WTC11 (cell line): ENCODE measurements around the gene FBXO36. TPM values are rescaled to one million over a fixed set of nuclear protein-coding genes. Genes with fewer than 3 reads are reported as not detected.
"Not testable (repeated sequence)": the region's sequence is repeated elsewhere in the genome, so short reads cannot be mapped to it uniquely, and the experiment has no call there.

ENCODE experiments used
- ATAC-seq: fragments of 200-7000 bp; cut with Tn5 transposase; 2 replicates; pipeline ENCODE4 v1.10.0; 2021; ENCODE audit warnings: mild to moderate bottlenecking, moderate library complexity
- CTCF ChIA-PET: fragments of 300-600 bp; sonication (Branson Sonifier 250); formaldehyde crosslinking; loops from one replicate; lab custom pipeline; 2021; ENCODE audit warnings: antibody characterized with exemption; lab: Charles Lee
- POLR2A ChIA-PET: fragments of 350-600 bp; sonication (Branson Sonifier 250); formaldehyde crosslinking; loops from one replicate; lab custom pipeline; 2021; ENCODE audit warnings: antibody characterized with exemption; lab: Charles Lee
- DNase-seq: peaks from one replicate; pipeline ENCODE4 v3.0.0; 2021; ENCODE audit warnings: low spot score
- H3K27ac Mint-ChIP-seq: 2 replicates; pipeline ENCODE4 v1.8.0; 2021; ENCODE audit warnings: mixed read lengths
- H3K27me3 Mint-ChIP-seq: 2 replicates; pipeline ENCODE4 v1.8.0; 2021; ENCODE audit warnings: low read depth, mild to moderate bottlenecking, moderate library complexity, mixed read lengths
- H3K36me3 Mint-ChIP-seq: 2 replicates; pipeline ENCODE4 v1.8.0; 2021; ENCODE audit warnings: mixed read lengths
- H3K4me1 Mint-ChIP-seq: 2 replicates; pipeline ENCODE4 v1.8.0; 2022; ENCODE audit warnings: mixed read lengths
- H3K4me3 Mint-ChIP-seq: 2 replicates; pipeline ENCODE4 v1.8.0; 2021; ENCODE audit warnings: mild to moderate bottlenecking, moderate library complexity, mixed read lengths
- H3K9me3 Mint-ChIP-seq: 2 replicates; pipeline ENCODE4 v1.8.0; 2021; ENCODE audit warnings: mixed read lengths
- CREM ChIP-seq: sonication (generic); formaldehyde crosslinking; IDR thresholded peaks from 2 replicates; pipeline ENCODE4 v1.8.1; 2022; ENCODE audit warnings: mild to moderate bottlenecking, missing genetic modification reagents, moderate library complexity
- FOXJ3 ChIP-seq: sonication (generic); formaldehyde crosslinking; IDR thresholded peaks from 2 replicates; pipeline ENCODE4 v1.9.0; 2021; ENCODE audit warnings: missing genetic modification reagents, mild to moderate bottlenecking, borderline replicate concordance
- NR2C2 ChIP-seq: sonication (generic); formaldehyde crosslinking; IDR thresholded peaks from 2 replicates; pipeline ENCODE4 v1.8.0; 2022; ENCODE audit warnings: mild to moderate bottlenecking, missing genetic modification reagents
- RORB ChIP-seq: fragments of 250-450 bp; sonication (Bioruptor Pico); IDR thresholded peaks from 2 replicates; pipeline ENCODE4 v1.9.0; 2021; ENCODE audit warnings: mild to moderate bottlenecking
- SMAD3 ChIP-seq: sonication (generic); formaldehyde crosslinking; IDR thresholded peaks from 2 replicates; pipeline ENCODE4 v1.8.0; 2022; ENCODE audit warnings: missing genetic modification reagents, mild to moderate bottlenecking, borderline replicate concordance
- SP1 ChIP-seq: sonication (generic); formaldehyde crosslinking; conservative IDR thresholded peaks from 2 replicates; pipeline ENCODE4 v1.8.1; 2022; ENCODE audit warnings: missing genetic modification reagents
- TCF7 ChIP-seq: sonication (generic); formaldehyde crosslinking; IDR thresholded peaks from 2 replicates; pipeline ENCODE4 v1.8.0; 2022; ENCODE audit warnings: mild to moderate bottlenecking, low read depth, missing genetic modification reagents, moderate library complexity
- total RNA-seq: library from RNA; stranded (reverse); gene quantifications from 3 replicates; pipeline ENCODE4 v1.2.3, GENCODE V29; 2021
- TF ChIP-seq, protein P1 (sequence below): sonication (generic); formaldehyde crosslinking; IDR thresholded peaks from 2 replicates; pipeline ENCODE4 v1.8.1; 2022; ENCODE audit warnings: mild to moderate bottlenecking, moderate library complexity, missing genetic modification reagents
- TF ChIP-seq, protein P2 (sequence below): sonication (generic); formaldehyde crosslinking; IDR thresholded peaks from 2 replicates; pipeline ENCODE4 v1.8.0; 2022; ENCODE audit warnings: mild to moderate bottlenecking, missing genetic modification reagents
- TF ChIP-seq, protein P3 (sequence below): sonication (generic); formaldehyde crosslinking; IDR thresholded peaks from 2 replicates; pipeline ENCODE4 v1.8.0; 2023; ENCODE audit warnings: mild to moderate bottlenecking, missing genetic modification reagents
- TF ChIP-seq, protein P4 (sequence below): fragments of 250-450 bp; sonication (Bioruptor Pico); conservative IDR thresholded peaks from 2 replicates; pipeline ENCODE4 v1.9.0; 2021; ENCODE audit warnings: mild to moderate bottlenecking
- TF ChIP-seq, protein P5 (sequence below): sonication (generic); formaldehyde crosslinking; IDR thresholded peaks from 2 replicates; pipeline ENCODE4 v1.8.1; 2023; ENCODE audit warnings: mild to moderate bottlenecking, missing genetic modification reagents, borderline replicate concordance

The FBXO36 gene
- total RNA-seq, 1 experiment from 2014 or later = 5.3 TPM

DNA sequence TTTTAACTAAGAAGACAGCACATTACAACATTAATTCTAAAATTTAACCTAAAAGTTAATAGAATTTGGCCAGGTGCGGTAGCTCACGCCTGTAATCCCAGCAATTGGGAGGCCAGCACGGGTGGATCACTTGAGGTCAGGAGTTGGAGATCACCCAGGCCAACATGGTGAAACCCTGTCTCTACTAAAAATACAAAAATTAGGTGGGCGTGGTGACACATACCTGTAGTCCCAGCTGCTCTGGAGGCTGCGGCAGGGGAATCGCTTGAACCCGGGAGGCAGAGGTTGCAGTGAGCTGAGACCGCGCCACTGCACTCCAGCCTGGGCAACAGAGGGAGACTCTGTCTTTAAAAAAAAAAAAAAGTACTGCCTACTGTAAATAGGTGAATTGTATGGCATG, 21.8 kb upstream of the FBXO36 start:
- CTCF ChIA-PET = interaction anchor here (1.9 kb wide), 1 partner anchor 11 kb away, joined by 8 read pairs; no protein-coding TSS in a partner anchor
- H3K36me3 Mint-ChIP-seq, POLR2A ChIA-PET, H3K4me3 Mint-ChIP-seq, DNase-seq, ATAC-seq, H3K27me3 Mint-ChIP-seq, H3K27ac Mint-ChIP-seq, H3K9me3 Mint-ChIP-seq: not testable (repeated sequence)
- peaks cover 39% of the 10 kb centered on the region for H3K4me1 Mint-ChIP-seq

DNA sequence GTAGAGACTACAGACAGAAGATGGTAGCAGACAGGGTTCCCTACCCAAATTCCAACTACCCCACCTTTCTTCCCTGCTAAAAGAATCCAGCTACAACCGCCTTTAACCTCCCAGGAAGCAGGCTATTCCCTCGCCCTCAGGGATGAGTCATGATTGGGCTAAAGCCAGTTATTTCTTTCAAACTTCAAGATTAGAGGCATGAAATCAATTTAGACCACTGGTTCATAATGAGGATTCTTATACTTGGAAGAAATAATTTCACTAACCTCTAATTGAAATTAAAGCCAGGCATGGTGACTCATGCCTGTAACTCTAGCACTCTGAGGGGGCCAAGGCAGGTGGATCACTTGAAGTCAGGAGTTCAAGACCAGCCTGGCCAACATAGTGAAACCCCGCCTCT, 20.5 kb upstream of the FBXO36 start:
- H3K4me1 Mint-ChIP-seq = peaks cover 42% of the 10 kb centered on the region
- CTCF ChIA-PET = interaction anchor here (1.9 kb wide), 1 partner anchor 9 kb away, joined by 8 read pairs; no protein-coding TSS in a partner anchor
- H3K9me3 Mint-ChIP-seq = no peaks in the 10 kb centered on the region
- peaks cover 6% of the 10 kb centered on the region for H3K36me3 Mint-ChIP-seq
- peak overlapping the region; percentile 57 for H3K27ac Mint-ChIP-seq
- ATAC-seq (no peak; the same call in 1 of the 2 replicates), DNase-seq (no peak)
- no peak overlapping the region for H3K4me3 Mint-ChIP-seq
- POLR2A ChIA-PET = no interaction called here
- TF ChIP-seq NR2C2 (CRISPR knock-in tag) (no peak), CREM (CRISPR knock-in tag) (no peak), RORB (CRISPR knock-in tag) (no peak), FOXJ3 (CRISPR knock-in tag) (no peak), TCF7 (CRISPR knock-in tag) (no peak), SP1 (CRISPR knock-in tag) (no peak)
- TF ChIP-seq, protein P1, sequence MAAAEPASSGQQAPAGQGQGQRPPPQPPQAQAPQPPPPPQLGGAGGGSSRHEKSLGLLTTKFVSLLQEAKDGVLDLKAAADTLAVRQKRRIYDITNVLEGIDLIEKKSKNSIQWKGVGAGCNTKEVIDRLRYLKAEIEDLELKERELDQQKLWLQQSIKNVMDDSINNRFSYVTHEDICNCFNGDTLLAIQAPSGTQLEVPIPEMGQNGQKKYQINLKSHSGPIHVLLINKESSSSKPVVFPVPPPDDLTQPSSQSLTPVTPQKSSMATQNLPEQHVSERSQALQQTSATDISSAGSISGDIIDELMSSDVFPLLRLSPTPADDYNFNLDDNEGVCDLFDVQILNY (CRISPR knock-in tag) = no peak
- TF ChIP-seq, protein P2, sequence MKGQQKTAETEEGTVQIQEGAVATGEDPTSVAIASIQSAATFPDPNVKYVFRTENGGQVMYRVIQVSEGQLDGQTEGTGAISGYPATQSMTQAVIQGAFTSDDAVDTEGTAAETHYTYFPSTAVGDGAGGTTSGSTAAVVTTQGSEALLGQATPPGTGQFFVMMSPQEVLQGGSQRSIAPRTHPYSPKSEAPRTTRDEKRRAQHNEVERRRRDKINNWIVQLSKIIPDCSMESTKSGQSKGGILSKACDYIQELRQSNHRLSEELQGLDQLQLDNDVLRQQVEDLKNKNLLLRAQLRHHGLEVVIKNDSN = no peak
- TF ChIP-seq, protein P3, sequence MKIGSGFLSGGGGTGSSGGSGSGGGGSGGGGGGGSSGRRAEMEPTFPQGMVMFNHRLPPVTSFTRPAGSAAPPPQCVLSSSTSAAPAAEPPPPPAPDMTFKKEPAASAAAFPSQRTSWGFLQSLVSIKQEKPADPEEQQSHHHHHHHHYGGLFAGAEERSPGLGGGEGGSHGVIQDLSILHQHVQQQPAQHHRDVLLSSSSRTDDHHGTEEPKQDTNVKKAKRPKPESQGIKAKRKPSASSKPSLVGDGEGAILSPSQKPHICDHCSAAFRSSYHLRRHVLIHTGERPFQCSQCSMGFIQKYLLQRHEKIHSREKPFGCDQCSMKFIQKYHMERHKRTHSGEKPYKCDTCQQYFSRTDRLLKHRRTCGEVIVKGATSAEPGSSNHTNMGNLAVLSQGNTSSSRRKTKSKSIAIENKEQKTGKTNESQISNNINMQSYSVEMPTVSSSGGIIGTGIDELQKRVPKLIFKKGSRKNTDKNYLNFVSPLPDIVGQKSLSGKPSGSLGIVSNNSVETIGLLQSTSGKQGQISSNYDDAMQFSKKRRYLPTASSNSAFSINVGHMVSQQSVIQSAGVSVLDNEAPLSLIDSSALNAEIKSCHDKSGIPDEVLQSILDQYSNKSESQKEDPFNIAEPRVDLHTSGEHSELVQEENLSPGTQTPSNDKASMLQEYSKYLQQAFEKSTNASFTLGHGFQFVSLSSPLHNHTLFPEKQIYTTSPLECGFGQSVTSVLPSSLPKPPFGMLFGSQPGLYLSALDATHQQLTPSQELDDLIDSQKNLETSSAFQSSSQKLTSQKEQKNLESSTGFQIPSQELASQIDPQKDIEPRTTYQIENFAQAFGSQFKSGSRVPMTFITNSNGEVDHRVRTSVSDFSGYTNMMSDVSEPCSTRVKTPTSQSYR (CRISPR knock-in tag) = no peak
- no peaks in the 10 kb centered on the region for H3K27me3 Mint-ChIP-seq

DNA sequence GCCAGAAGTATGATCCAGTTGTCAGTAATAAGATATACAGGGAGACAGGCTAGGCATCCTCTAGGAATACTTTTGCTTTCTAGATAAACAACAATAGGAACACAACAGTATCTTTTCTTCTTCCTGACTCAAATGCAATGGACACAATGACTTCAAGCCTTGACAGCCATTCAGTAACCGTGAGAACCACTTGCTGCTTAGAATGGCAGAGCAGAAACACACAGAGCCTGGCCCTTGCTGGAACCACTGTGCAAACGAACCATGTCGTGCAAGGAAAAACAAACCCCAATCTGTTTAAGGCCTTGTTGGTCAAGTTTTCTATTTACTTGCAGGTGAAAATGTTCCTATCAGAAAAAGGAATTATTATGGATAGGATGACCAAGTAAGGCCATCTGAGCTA, 19.3 kb upstream of the FBXO36 start:
- Mint-ChIP-seq H3K4me1 (peaks cover 41% of the 10 kb centered on the region), H3K36me3 (peaks cover 14% of the 10 kb centered on the region), H3K27me3 (no peaks in the 10 kb centered on the region), H3K4me3 (no peak overlapping the region), H3K9me3 (no peaks in the 10 kb centered on the region), H3K27ac (no peak overlapping the region; the same call in 1 of the 2 replicates)
- no peak for DNase-seq
- POLR2A ChIA-PET = no interaction called here
- CTCF ChIA-PET = no interaction called here
- ATAC-seq = no peak
- no peak for TF ChIP-seq SMAD3
- TF ChIP-seq, protein P4, sequence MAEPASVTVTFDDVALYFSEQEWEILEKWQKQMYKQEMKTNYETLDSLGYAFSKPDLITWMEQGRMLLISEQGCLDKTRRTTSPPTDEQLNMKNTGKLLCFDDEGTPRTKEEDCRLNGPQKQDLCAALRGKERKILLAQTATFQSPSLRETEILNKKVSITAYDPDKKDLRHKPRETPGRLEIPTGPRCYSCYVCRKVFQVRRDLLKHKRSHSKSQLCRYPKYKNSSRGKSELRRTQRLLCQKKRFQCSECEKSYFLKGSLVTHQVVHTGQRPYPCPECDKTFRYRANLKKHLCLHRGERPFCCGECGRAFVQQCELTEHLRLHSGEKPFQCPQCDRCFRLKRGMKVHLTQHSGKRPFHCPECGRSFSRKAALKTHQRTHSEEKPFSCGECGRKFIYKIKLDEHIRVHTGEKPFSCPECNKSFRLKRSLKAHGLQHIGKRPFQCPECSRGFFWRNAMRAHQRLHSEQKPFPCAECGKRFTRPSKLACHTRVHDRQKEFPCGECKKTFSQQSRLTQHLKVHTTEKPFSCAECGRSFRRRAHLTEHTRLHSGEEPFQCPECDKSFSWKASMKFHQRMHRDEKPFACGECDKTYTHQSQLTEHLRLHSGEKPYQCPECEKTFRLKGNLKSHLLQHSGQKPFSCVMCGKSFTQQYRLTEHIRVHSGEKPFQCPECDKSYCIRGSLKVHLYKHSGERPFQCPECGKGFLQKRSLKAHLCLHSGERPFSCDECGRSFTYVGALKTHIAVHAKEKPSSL = no peak
- TF ChIP-seq, protein P5, sequence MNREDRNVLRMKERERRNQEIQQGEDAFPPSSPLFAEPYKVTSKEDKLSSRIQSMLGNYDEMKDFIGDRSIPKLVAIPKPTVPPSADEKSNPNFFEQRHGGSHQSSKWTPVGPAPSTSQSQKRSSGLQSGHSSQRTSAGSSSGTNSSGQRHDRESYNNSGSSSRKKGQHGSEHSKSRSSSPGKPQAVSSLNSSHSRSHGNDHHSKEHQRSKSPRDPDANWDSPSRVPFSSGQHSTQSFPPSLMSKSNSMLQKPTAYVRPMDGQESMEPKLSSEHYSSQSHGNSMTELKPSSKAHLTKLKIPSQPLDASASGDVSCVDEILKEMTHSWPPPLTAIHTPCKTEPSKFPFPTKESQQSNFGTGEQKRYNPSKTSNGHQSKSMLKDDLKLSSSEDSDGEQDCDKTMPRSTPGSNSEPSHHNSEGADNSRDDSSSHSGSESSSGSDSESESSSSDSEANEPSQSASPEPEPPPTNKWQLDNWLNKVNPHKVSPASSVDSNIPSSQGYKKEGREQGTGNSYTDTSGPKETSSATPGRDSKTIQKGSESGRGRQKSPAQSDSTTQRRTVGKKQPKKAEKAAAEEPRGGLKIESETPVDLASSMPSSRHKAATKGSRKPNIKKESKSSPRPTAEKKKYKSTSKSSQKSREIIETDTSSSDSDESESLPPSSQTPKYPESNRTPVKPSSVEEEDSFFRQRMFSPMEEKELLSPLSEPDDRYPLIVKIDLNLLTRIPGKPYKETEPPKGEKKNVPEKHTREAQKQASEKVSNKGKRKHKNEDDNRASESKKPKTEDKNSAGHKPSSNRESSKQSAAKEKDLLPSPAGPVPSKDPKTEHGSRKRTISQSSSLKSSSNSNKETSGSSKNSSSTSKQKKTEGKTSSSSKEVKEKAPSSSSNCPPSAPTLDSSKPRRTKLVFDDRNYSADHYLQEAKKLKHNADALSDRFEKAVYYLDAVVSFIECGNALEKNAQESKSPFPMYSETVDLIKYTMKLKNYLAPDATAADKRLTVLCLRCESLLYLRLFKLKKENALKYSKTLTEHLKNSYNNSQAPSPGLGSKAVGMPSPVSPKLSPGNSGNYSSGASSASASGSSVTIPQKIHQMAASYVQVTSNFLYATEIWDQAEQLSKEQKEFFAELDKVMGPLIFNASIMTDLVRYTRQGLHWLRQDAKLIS (CRISPR knock-in tag) = no peak
